Measurements from ENCODE around the gene RPN1. TPM values are rescaled to one million over a fixed set of nuclear protein-coding genes. Genes with fewer than 3 reads are reported as not detected.

Gene RPN1
- total RNA-seq, 1 donor from 2014 or later, result 283 TPM

- Histone ChIP-seq H2AFZ (ENCODE audit: low read depth, low read length) (no peak overlapping the region), H3K27me3 (ENCODE audit: insufficient read depth, low read length) (peaks cover 4% of the 10 kb centered on the region), H3K9me3 (ENCODE audit: insufficient read depth, low read depth, low read length) (no peaks in the 10 kb centered on the region), H3K36me3 (ENCODE audit: insufficient read depth, low read length) (no peaks in the 10 kb centered on the region), H3K79me2 (ENCODE audit: insufficient read depth, low read length) (no peaks in the 10 kb centered on the region), H3K9ac (ENCODE audit: low read length) (no peak overlapping the region), H3K4me2 (ENCODE audit: low read length) (no peak overlapping the region), H3K27ac (ENCODE audit: low read depth, low read length) (no peak overlapping the region), H3K4me1 (ENCODE audit: insufficient read depth, low read length) (no peaks in the 10 kb centered on the region), H3K4me3 (ENCODE audit: insufficient read depth, low read depth, low read length) (no peak overlapping the region), H4K20me1 (ENCODE audit: insufficient read depth, low read length) (no peaks in the 10 kb centered on the region)
- H3K27me3 Mint-ChIP-seq (ENCODE audit: low read depth, unreplicated experiment), result peaks cover 29% of the 10 kb centered on the region
- H3K36me3 Mint-ChIP-seq (ENCODE audit: low read depth, unreplicated experiment), result peaks cover 2% of the 10 kb centered on the region
- peak overlapping the region; percentile 29 for H3K27ac Mint-ChIP-seq (ENCODE audit: unreplicated experiment)
- H3K9me3 Mint-ChIP-seq (ENCODE audit: unreplicated experiment), result peaks cover 9% of the 10 kb centered on the region
- H3K4me3 Mint-ChIP-seq (ENCODE audit: unreplicated experiment), result no peak overlapping the region
- DNase-seq (ENCODE audit: low read depth) (no peak), FAIRE-seq (no peak)
- H3K4me1 Mint-ChIP-seq (ENCODE audit: low read depth, unreplicated experiment), result no peaks in the 10 kb centered on the region
- no peak for TF ChIP-seq CTCF (IDR thresholded peaks at IDR 0.05; ENCODE audit: insufficient read depth, low read depth, low read length)
- TF ChIP-seq EZH2 (IDR thresholded peaks at IDR 0.05; ENCODE audit: insufficient read depth, low read length), result no peak
These were observed 64.6 kb downstream of the RPN1 start for GRCh38 chr3:128585974-128586373.

DNA sequence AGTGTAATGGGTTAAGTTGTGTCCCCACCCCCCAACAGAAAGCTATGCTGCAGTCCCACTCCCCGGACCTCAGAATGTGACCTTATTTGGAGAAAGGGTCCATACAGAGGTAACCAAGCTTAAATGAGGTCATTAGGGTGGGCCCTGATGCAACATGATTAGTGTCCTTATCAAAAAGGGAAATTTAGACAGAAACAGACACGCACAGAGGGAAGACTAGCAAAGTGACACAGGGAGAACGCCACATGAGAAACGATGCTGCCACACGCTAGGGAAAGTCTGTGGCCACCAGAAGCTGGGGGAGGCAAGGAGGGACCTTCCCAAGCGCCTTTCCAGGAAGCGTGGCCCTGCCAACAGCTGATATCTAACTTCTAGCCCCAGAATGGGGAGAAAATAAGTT lies 65.4 kb downstream of the RPN1 start:
- Mint-ChIP-seq H3K27me3 (ENCODE audit: low read depth, unreplicated experiment) (peaks cover 26% of the 10 kb centered on the region), H3K36me3 (ENCODE audit: low read depth, unreplicated experiment) (no peaks in the 10 kb centered on the region), H3K4me3 (ENCODE audit: unreplicated experiment) (no peak overlapping the region), H3K27ac (ENCODE audit: unreplicated experiment) (peak overlapping the region; percentile 5), H3K9me3 (ENCODE audit: unreplicated experiment) (peaks cover 9% of the 10 kb centered on the region), H3K4me1 (ENCODE audit: low read depth, unreplicated experiment) (no peaks in the 10 kb centered on the region)
- H3K27me3 ChIP-seq (ENCODE audit: insufficient read depth, low read length), result peaks cover 4% of the 10 kb centered on the region
- no peak overlapping the region for H3K4me2 ChIP-seq (ENCODE audit: low read length)
- DNase-seq (ENCODE audit: low read depth), result no peak
- no peak overlapping the region for H3K4me3 ChIP-seq (ENCODE audit: insufficient read depth, low read depth, low read length)
- no peaks in the 10 kb centered on the region for H4K20me1 ChIP-seq (ENCODE audit: insufficient read depth, low read length)
- no peak overlapping the region for H3K9ac ChIP-seq (ENCODE audit: low read length)
- H3K79me2 ChIP-seq (ENCODE audit: insufficient read depth, low read length), result no peaks in the 10 kb centered on the region
- no peak overlapping the region for H3K27ac ChIP-seq (ENCODE audit: low read depth, low read length)
- FAIRE-seq, result no peak
- H2AFZ ChIP-seq (ENCODE audit: low read depth, low read length), result no peak overlapping the region
- no peaks in the 10 kb centered on the region for H3K36me3 ChIP-seq (ENCODE audit: insufficient read depth, low read length)
- TF ChIP-seq CTCF (IDR thresholded peaks at IDR 0.05; ENCODE audit: insufficient read depth, low read depth, low read length) (no peak), EZH2 (IDR thresholded peaks at IDR 0.05; ENCODE audit: insufficient read depth, low read length) (no peak)
- no peaks in the 10 kb centered on the region for H3K4me1 ChIP-seq (ENCODE audit: insufficient read depth, low read length)
- no peaks in the 10 kb centered on the region for H3K9me3 ChIP-seq (ENCODE audit: insufficient read depth, low read depth, low read length)

DNA sequence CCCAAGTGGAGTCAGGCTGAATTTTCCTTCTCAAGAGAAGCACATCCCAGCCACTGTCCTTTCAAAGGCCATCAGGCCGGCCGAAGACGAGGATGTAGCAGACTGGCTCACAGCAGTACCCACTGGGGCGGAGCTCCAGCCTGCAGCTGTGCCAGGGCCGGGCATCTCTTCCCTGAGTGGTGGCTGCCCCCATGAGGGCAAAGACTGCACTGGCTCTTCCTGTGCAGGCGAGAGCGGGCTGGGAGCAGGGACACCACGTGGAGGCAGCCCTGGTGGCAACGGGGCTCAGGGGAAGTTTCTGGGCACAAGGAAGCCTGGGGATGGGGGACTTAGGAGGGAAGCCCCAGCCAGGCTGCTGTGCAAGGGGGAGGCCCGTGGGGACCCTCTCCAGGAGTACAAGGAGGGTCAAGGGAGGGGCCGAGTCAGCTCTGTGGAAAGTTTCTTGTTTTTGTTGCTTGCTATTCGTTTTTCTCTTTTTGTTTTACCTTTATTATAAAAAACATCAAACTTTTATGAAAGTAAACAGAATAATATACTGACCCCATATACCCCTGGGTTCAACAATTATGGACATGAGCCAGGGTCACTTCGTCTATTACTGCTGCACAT lies 66.1 kb downstream of the RPN1 start:
- Mint-ChIP-seq H3K27ac (ENCODE audit: unreplicated experiment) (no peak overlapping the region), H3K36me3 (ENCODE audit: low read depth, unreplicated experiment) (no peaks in the 10 kb centered on the region), H3K27me3 (ENCODE audit: low read depth, unreplicated experiment) (peaks cover 26% of the 10 kb centered on the region), H3K4me3 (ENCODE audit: unreplicated experiment) (no peak overlapping the region), H3K4me1 (ENCODE audit: low read depth, unreplicated experiment) (no peaks in the 10 kb centered on the region), H3K9me3 (ENCODE audit: unreplicated experiment) (peaks cover 4% of the 10 kb centered on the region)
- Histone ChIP-seq H3K9ac (ENCODE audit: low read length) (no peak overlapping the region), H4K20me1 (ENCODE audit: insufficient read depth, low read length) (no peaks in the 10 kb centered on the region), H3K4me3 (ENCODE audit: insufficient read depth, low read depth, low read length) (no peak overlapping the region), H3K79me2 (ENCODE audit: insufficient read depth, low read length) (no peaks in the 10 kb centered on the region), H3K4me1 (ENCODE audit: insufficient read depth, low read length) (no peaks in the 10 kb centered on the region), H2AFZ (ENCODE audit: low read depth, low read length) (peak overlapping the region; percentile 14), H3K36me3 (ENCODE audit: insufficient read depth, low read length) (no peaks in the 10 kb centered on the region), H3K9me3 (ENCODE audit: insufficient read depth, low read depth, low read length) (peaks cover 2% of the 10 kb centered on the region), H3K4me2 (ENCODE audit: low read length) (no peak overlapping the region), H3K27ac (ENCODE audit: low read depth, low read length) (no peak overlapping the region), H3K27me3 (ENCODE audit: insufficient read depth, low read length) (peaks cover 4% of the 10 kb centered on the region)
- TF ChIP-seq CTCF (IDR thresholded peaks at IDR 0.05; ENCODE audit: insufficient read depth, low read depth, low read length) (peak; percentile 59), EZH2 (IDR thresholded peaks at IDR 0.05; ENCODE audit: insufficient read depth, low read length) (no peak)
- FAIRE-seq (no peak), DNase-seq (ENCODE audit: low read depth) (peak; percentile 52)

Measured in astrocyte (in vitro differentiated cells and primary cell).